ENCODE results near the gene UGT1A10.

Gene UGT1A10

DNA sequence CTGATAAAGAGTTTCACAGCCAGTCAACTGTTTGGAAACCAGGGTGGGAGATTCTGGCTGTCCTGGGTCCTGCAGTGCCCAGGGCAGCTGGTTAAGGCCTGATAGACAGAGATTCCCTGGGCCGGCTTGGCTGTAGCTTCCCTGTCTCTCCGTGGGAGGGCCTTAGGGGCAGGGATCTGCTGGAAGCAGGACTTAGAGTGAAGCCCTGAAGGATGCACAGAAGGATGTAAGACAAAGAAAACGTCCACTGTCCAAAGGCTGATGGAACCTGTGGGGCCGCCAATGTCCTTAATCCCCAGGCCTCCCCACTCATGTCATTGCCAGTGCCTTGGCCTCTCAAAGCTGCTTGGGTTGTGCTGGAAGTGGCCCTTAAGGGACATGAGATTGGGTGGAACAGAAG lies 174.8 kb downstream of the UGT1A10 start:
- DNase-seq: no peak

DNA sequence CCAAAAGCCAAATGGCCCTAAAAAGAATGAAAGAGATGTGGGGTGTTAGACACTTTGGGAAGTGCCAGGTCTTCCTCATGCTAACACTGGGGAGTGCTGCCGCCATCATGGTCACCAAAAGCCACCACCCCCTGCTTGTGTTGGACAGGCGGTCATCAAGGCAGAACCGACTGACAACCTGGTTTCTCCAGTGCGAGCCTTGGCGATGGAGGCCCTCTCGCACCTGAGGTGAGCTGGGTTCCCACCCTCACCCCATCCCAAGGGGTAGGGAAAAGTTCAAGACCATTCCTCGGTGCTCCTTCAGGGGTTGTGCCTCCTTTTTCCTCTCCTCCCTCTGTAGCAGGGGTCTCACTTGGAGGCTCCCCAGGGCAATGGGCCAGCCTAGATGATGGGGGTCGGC lies 175.5 kb downstream of the UGT1A10 start:
- no peak for DNase-seq

- no peak for DNase-seq
These were observed 177.2 kb downstream of the UGT1A10 start for GRCh38 chr2:233813236-233814055.

DNA sequence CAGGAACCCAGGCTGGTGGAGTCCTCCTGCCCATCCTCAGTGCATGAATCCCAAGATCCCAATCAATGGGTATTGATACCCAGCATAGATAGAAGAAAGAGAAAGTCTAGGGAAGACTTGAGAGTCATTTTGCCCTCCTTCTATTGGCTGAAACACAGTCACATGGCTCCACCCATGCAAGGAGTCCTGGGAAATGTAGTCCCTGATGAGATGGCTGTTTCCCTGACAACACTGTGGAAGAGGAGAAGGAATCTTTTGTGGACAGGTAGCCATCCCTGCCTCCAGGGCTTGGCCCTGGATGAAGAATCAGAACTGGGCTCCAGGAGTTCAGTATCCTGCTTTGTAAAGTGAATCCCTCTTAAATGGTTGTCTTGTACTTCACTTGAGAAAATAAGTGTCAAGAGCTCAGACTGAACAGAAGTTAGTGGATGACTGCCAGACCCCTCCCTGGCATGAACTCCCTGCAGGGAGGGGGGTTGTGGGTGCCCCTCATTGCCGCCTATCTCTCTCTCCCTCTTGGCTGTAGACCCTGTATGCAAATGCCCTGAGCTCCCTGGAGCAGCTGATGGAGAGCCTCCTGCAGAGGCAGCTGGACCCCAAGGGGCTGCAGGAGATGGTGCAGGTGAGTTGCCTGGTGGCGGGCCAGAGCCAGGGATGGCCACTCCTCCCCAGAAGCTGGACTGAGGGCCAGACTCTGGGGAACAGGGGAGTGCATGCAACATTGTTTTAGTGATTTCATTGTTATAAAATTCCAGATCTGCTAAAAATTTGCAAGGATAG lies 178.0 kb downstream of the UGT1A10 start:
- no peak for DNase-seq

GRCh38 chr2:233815861-233816260 lies 179.6 kb downstream of the UGT1A10 start:
- no peak for DNase-seq

DNA sequence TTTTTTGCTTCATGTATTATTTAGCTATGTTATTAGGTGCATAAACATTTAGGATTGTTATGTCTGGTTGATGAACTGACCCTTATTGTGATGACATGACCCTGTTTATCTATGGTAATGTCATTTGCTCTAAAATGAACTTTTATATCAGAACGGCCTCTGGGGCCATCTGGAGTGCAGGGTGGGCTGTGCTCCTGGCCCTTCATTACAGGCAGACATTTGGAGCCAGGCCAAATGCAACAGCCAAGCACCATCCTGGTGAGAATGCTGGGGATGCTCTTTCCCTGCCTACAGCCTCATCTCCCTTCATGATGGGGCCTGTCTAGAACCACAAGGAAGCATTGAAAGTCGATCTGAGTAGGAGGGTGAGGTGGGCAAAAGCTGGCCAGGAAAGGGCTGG lies 180.1 kb downstream of the UGT1A10 start:
- no peak for DNase-seq

GRCh38 chr2:233816771-233817170 lies 180.5 kb downstream of the UGT1A10 start:
- DNase-seq: no peak

GRCh38 chr2:233817361-233817911 lies 181.2 kb downstream of the UGT1A10 start:
- no peak for DNase-seq

DNA sequence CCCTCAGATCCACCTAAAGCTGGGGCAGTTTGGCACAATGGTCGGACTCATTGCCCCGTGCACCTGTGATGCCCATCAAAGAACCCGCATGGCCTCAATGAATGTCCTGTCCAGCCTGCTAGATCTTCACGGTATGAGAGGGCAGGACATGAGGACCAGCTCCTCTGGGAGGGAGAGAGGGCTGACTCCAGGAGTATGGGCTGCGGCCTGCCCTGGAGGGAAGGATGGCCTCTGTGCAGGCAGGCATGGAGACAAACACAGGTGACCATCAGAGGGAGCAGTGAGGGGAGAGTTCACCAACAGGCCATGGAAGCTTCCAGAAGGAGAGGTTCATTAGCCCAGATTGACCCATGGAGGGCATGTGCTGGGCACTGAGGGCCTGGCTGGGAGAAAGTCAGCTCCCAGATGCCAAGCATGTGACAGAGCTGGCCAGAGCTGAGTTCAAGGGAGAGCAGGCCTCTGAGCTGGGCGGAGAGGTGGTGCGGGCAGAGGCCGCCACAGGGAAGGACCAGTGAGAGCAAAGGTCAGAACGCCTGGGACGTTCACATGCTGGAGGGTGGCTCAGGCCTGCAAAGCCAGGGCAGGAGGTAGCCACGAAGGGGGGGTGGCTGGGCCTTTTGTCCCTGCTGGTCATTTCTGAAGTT lies 181.9 kb downstream of the UGT1A10 start:
- DNase-seq: no peak

- DNase-seq: no peak
These were observed 182.7 kb downstream of the UGT1A10 start for GRCh38 chr2:233818639-233819621.

DNA sequence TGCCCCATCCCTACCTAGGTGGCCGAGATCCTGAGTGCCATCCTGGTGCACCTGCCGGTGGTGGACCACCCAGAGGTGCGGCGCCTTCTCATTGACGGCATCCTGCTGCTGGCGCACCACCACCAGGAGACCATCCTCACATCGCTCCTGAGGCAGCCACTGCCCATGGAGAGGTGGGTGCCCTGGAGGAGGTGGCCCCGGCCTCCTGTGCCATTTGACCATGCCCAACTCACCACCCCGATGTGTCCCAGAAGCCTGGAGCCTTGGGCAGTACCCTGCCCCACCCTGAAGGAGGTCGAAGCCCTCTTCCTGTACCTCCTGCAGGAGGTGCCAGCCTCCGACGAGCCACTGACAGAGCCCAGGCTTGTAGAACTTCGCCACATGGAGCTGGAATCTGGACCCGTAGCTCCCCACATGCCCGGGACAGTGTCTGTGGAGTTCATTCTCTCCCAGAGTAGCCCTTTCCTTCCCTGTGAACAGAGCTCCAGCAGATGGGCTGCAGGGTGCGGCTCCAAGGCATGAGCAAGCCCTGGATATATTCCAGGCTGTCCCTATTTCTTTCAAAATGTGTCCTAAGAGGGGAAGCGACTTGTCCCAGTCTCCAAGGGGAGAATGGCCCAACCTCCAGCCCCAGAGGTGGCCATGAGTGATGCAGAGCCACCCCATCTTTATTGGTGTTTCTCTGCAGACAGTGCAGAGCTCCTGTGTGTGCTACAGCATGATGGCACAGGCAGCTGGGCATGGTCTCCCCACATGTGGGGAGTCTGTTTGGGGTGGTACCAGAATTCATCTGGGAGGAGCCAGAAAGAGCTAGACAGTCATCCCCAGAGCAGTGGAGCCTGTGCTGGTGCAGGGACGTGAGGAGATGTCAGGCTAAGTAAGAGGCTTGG lies 183.9 kb downstream of the UGT1A10 start:
- no peak for DNase-seq

GRCh38 chr2:233820774-233821105 lies 184.5 kb downstream of the UGT1A10 start:
- DNase-seq: no peak

DNA sequence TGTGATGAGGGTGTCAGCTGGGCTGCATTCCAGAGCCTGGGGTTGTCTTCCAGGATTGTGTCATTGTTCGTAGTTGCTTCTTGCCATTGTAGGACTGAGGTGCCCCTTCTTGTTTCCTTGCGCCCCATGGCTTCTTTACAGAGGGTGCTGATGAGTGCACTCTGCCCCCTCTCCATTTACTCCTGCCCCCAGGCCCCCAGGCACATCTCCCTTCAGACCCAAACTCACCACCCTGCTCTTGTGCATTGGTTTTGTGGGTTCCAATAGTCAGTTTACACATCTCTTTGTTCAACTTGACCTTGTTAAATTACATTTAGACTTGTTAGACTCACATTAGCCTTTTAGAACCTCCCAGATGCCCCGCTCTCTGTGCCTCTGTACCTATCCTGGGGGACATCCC lies 184.9 kb downstream of the UGT1A10 start:
- no peak for DNase-seq

- no peak for DNase-seq
These were observed 185.5 kb downstream of the UGT1A10 start for GRCh38 chr2:233821709-233822100.

GRCh38 chr2:233822101-233822771 lies 186.0 kb downstream of the UGT1A10 start:
- no peak for DNase-seq

Measured in stimulated activated CD4-positive, alpha-beta T cell treated with anti-CD3 and anti-CD28 coated beads, Interleukin-4, amount 100 ng/mL, for 1 hour (primary cell).